ENCODE data around the gene UPK1B.

Gene UPK1B

DNA sequence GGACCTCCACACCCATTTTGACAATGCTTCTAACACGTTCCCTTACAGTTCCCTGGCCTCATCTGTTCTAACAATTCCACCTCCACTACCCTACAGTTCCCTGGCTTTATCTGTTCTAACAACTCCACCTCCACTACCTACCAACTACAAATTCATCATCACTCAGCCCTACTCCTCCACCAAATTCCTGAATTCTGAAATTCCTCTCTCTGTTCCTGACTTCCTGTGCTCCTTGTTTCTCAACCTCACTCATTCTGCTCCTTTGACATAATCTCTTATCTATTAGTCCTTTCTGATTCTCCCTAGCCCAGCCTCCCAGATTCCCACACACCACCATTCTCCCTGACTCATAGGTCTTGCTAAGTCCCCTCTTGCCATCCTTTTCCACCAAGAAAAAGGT is 22.5 kb downstream of the UPK1B start:
- H3K27me3 Mint-ChIP-seq (ENCODE audit: low read depth, poor library complexity) = peaks cover 2% of the 10 kb centered on the region
- no peak overlapping the region for H3K4me3 Mint-ChIP-seq
- no peaks in the 10 kb centered on the region for H3K36me3 Mint-ChIP-seq (ENCODE audit: low read depth)
- no peak overlapping the region for H3K27ac Mint-ChIP-seq
- TF ChIP-seq, protein P1, sequence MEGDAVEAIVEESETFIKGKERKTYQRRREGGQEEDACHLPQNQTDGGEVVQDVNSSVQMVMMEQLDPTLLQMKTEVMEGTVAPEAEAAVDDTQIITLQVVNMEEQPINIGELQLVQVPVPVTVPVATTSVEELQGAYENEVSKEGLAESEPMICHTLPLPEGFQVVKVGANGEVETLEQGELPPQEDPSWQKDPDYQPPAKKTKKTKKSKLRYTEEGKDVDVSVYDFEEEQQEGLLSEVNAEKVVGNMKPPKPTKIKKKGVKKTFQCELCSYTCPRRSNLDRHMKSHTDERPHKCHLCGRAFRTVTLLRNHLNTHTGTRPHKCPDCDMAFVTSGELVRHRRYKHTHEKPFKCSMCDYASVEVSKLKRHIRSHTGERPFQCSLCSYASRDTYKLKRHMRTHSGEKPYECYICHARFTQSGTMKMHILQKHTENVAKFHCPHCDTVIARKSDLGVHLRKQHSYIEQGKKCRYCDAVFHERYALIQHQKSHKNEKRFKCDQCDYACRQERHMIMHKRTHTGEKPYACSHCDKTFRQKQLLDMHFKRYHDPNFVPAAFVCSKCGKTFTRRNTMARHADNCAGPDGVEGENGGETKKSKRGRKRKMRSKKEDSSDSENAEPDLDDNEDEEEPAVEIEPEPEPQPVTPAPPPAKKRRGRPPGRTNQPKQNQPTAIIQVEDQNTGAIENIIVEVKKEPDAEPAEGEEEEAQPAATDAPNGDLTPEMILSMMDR (IDR thresholded peaks at IDR 0.05) = no peak
- no peak for DNase-seq
- no peaks in the 10 kb centered on the region for H3K9me3 Mint-ChIP-seq
- H3K4me1 Mint-ChIP-seq = no peaks in the 10 kb centered on the region

DNA sequence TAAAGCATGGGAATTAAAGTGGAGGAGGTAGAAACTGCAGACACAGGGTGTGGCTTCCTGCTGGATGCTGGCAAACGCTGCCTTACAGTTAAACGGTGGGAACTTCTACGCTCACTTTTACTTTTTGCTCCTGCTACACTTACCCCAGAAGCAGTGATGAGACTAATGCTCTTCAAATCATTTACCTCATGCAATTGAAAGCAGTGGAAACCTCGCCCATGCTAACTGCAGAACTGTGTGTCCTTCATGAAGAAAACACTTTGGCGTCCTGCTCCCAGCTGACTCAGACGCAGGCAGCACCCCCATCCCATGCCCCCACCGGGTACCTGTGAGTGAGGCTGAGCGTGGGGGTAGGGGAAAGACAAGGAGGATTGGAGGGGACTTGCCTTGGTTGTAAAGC is 31.8 kb downstream of the UPK1B start:
- peaks cover 18% of the 10 kb centered on the region for H3K4me1 Mint-ChIP-seq
- no peak overlapping the region for H3K4me3 Mint-ChIP-seq
- no peaks in the 10 kb centered on the region for H3K27me3 Mint-ChIP-seq (ENCODE audit: low read depth, poor library complexity)
- peaks cover 4% of the 10 kb centered on the region for H3K9me3 Mint-ChIP-seq
- peaks cover 17% of the 10 kb centered on the region for H3K36me3 Mint-ChIP-seq (ENCODE audit: low read depth)
- no peak overlapping the region for H3K27ac Mint-ChIP-seq
- DNase-seq = no peak
- TF ChIP-seq, protein P1 (IDR thresholded peaks at IDR 0.05) = no peak

DNA sequence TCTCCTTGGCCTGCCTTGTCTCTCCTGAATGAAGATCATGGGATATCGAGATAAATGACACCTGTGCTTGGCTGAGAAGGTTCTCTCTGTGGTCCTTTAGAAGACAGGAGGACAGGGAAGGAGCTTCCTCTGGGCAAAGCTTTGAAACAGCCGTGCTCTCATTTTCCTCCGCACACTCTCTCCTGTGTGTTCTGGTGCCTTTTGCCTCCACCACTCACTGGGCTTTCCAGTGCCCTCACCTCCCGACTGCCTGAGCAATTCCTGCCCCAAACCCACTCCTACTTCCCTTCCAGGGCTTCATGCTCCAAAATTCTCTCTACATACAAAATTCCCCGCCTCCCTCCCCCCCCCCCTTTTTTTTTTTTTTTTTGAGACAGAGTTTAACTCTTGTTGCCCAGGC is 32.3 kb downstream of the UPK1B start:
- peaks cover 22% of the 10 kb centered on the region for H3K36me3 Mint-ChIP-seq (ENCODE audit: low read depth)
- no peak overlapping the region for H3K27ac Mint-ChIP-seq
- H3K4me1 Mint-ChIP-seq = peaks cover 18% of the 10 kb centered on the region

DNA sequence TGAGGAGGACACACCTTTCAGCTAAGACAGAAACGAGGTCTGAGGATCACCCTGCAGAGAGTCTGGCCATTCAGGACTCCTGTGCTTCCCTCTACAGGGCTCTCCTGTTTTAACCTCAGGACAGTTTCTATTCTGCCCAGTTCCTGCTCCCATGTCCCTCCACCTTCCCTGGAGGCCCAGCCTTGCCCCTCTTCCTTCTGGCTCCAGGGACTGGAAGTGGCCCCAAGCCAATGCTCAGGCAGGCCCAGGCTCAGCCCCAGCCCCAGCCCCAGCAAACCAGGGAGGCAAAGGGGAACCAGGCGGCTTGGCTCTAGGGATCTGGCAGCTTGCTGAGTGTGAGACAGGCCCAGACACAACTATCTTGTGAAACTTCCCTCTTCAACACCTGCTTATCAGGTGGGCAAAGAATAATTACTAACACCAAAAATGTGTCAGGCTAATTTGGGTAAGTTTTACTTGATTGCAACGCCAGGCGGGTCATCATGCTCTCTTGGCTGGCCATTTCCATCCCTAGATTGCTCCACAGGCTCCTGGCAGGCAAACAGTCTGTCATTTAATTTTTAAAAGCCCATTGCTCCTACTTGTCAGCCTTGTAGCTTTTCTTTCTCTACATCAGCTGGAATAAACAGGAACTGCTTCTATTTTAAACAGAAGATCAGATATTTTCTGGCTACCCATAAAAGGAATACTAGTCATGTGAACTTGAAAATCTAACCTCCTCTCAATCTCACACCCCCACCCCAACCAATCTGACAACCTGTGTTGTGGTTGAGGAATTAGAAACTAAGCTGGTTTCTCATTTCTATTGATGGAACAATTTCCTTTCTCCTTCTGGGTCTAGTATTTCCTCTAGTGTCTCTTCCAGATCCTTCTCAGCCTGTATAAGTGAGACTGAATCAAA is 33.5 kb downstream of the UPK1B start:
- Mint-ChIP-seq H3K27me3 (ENCODE audit: low read depth, poor library complexity) (no peaks in the 10 kb centered on the region), H3K4me1 (peaks cover 18% of the 10 kb centered on the region), H3K9me3 (peaks cover 4% of the 10 kb centered on the region), H3K36me3 (ENCODE audit: low read depth) (peaks cover 30% of the 10 kb centered on the region), H3K4me3 (no peak overlapping the region), H3K27ac (no peak overlapping the region)
- DNase-seq = no peak
- TF ChIP-seq, protein P1 (IDR thresholded peaks at IDR 0.05) = no peak

More for the DNA sequence above, 32.3 kb downstream of the UPK1B start:
- Mint-ChIP-seq H3K27me3 (ENCODE audit: low read depth, poor library complexity) (no peaks in the 10 kb centered on the region), H3K4me3 (no peak overlapping the region), H3K9me3 (peaks cover 4% of the 10 kb centered on the region)
- DNase-seq = no peak
- TF ChIP-seq, protein P1 (IDR thresholded peaks at IDR 0.05) = no peak

DNA sequence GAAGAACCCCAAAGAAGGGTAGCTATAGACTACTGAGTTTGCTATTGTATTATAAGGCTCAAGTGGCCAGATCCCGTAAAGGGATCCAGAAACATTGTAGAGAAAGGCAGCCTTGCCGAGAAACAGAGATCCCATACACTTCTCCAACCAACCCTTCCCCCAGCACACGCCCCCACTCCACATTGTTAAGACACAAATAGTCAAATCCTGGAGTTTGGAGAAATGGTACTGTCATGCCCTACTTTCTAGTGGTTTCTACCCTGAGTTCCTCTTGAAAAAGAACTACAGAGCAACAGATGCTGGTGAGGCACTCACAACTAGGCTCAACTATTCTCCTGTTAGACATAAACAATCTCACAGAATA is 34.1 kb downstream of the UPK1B start:
- Mint-ChIP-seq H3K27me3 (ENCODE audit: low read depth, poor library complexity) (no peaks in the 10 kb centered on the region), H3K4me3 (no peak overlapping the region), H3K9me3 (peaks cover 3% of the 10 kb centered on the region), H3K27ac (no peak overlapping the region), H3K4me1 (peaks cover 18% of the 10 kb centered on the region), H3K36me3 (ENCODE audit: low read depth) (peaks cover 35% of the 10 kb centered on the region)
- TF ChIP-seq, protein P1 (IDR thresholded peaks at IDR 0.05) = no peak
- DNase-seq = no peak

DNA sequence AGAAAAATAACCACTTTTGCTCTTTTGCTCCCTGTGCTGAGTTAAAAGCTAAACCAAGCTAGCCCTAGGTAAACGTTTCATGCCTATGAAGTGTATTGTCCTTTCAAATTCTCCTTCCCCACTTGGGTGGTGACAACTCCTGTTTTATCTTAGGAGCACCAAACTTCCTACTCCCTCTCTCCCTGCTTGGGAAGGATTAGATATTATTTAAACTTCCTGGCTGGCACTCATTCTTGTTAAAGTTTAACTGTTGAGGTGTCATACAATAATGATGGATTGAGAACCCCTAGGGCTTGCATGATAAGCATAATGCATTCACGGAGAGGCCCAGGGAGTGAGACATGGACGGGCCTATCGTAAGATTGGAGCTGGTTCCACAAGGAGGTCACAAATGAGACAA is 37.8 kb downstream of the UPK1B start:
- H3K27ac Mint-ChIP-seq = no peak overlapping the region
- TF ChIP-seq, protein P1 (IDR thresholded peaks at IDR 0.05) = no peak
- no peaks in the 10 kb centered on the region for H3K9me3 Mint-ChIP-seq
- peaks cover 2% of the 10 kb centered on the region for H3K4me1 Mint-ChIP-seq
- peaks cover 63% of the 10 kb centered on the region for H3K36me3 Mint-ChIP-seq (ENCODE audit: low read depth)
- H3K27me3 Mint-ChIP-seq (ENCODE audit: low read depth, poor library complexity) = no peaks in the 10 kb centered on the region
- H3K4me3 Mint-ChIP-seq = no peak overlapping the region
- no peak for DNase-seq
